ENCODE measurements around the gene PPP1R3F.

DNA sequence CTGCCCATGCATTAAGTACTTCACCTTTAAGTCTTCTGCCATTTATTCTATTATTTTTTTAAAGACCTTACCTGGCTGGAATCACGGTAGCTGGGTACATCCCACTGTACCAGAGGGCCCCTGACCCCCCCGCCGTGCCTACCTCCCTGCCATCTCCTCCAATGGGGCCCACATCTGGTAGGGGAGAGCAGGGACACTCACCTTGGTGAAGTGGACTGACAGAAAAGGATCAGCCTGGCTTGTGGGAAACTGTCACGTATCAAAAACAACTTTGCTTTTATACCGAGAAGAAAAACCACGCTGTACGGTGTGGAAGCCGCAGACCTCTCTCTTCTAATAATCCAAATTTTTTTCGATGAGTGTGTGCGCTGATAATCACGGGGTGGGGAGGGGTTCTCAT lies 5.1 kb upstream of the PPP1R3F start, which contains the start of gene FOXP3:
- TF ChIP-seq, protein P1, sequence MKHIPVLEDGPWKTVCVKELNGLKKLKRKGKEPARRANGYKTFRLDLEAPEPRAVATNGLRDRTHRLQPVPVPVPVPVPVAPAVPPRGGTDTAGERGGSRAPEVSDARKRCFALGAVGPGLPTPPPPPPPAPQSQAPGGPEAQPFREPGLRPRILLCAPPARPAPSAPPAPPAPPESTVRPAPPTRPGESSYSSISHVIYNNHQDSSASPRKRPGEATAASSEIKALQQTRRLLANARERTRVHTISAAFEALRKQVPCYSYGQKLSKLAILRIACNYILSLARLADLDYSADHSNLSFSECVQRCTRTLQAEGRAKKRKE (CRISPR knock-in tag; IDR thresholded peaks at IDR 0.05; ENCODE audit: low read depth), result no peak
- TF ChIP-seq ESRRA (IDR thresholded peaks at IDR 0.05; ENCODE audit: borderline replicate concordance, low read length) (no peak), PHF8 (IDR thresholded peaks at IDR 0.05; ENCODE audit: borderline replicate concordance, low read depth) (no peak)
